Motor neuron (in vitro differentiated cells): Measurements from ENCODE around the gene MCM10. TPM values are rescaled to one million over a fixed set of nuclear protein-coding genes. Genes with fewer than 3 reads are reported as not detected.

Experiments
- ATAC-seq, 8 experiments: fragments of 200-7000 bp; cut with Tn5 transposase; replicated peaks in 6 of 8; 2 replicates each; pipeline ENCODE4 v1.8.0; 2021; ENCODE audit warnings: mild to moderate bottlenecking in 8 of 8, moderate library complexity in 8 of 8
- H3K27ac ChIP-seq, 2 donors: fragments of 250-450 bp; sonication (Bioruptor Pico); 2 replicates each; pipeline ENCODE4 v1.9.0; 2021; ENCODE audit warnings: antibody characterized with exemption in 2 of 2, mild to moderate bottlenecking in 2 of 2, moderate library complexity in 1 of 2
- H3K4me1 ChIP-seq, 2 donors: fragments of 250-450 bp; sonication (Bioruptor Pico); replicated peaks in 1 of 2; 2 replicates each; pipeline ENCODE4 v1.6.1; 2021; ENCODE audit warnings: antibody characterized with exemption in 2 of 2, mild to moderate bottlenecking in 2 of 2, moderate library complexity in 1 of 2
- H3K4me3 ChIP-seq, 5 donors: fragments of 250-450 bp; sonication (Bioruptor Pico); 2 replicates each; pipeline ENCODE4 v1.9.0; 2021; ENCODE audit warnings: antibody characterized with exemption in 5 of 5, mild to moderate bottlenecking in 5 of 5, moderate library complexity in 4 of 5
- WGBS, 10 experiments: fragments of 450-650 bp; shearing (Covaris generic); methylation state at CpG; one replicate each; pipeline ENCODE4 v1.0.0; 2022; 5-methylcytosine and 5-hydroxymethylcytosine counted together
- in situ Hi-C, 9 experiments: fragments of 400-800 bp; cut with MboI; loops; one replicate each; pipeline ENCODE4 v1.15.0; 2021; ENCODE audit warnings: low sequenced_read_pairs in 9 of 9, low pct_unique_long_range_greater_than_20kb in 2 of 9; ENCODE audit not compliant: unreplicated experiment in 9 of 9
- total RNA-seq, 8 experiments: library from RNA; unstranded; fragments of 300-600 nt; gene quantifications; 2 replicates each; pipeline versions ENCODE4 v1.2.3 to v1.2.4, GENCODE V29; 2022

The MCM10 gene
- total RNA-seq, 8 experiments from 2014 or later: 0.31 to 21.1 (median 1.1) TPM

DNA sequence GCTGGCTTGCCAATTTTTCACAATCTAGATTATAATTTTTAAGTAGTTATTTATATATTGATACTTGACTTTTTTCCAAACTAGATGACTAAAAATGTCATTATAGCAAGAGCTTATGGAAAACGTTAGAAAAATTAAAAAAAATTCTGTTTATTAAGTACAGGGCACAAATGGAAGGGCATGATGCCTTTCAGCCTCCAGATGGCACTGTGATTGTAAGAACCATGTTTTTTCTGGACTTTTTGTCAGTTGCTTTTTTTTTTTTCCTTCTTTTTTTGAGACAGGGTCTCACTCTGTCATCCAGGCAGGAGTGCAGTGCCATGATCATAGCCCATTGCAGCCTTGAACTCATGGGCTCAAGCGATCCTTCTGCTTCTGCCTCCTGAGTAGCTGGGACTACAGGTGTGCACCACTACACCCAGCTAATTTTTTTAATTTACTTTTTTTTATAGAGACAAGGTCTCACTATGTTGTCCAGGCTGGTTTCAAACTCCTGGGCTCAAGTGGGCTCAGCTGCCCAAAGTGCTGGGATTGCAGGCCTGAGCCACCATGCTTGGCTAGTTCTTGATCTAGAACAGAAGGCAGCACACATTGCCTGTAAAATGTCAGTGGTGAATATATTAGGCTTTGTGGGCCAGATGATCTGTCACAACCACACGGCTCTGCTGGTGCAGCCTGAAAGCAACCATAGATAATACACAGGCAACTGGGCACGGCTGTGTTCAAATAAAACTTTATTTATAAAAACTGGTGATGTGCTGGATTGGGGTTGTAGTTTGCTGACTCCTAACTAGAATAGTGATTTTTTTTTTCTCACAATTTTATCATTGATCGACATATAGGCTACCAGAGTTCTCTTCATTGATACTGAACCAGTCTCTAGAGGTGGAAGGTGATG is 45.4 kb downstream of the MCM10 start:
- Histone ChIP-seq H3K27ac (no peak overlapping the region), H3K4me3 (no peak overlapping the region), H3K4me1 (no peaks in the 10 kb centered on the region)
- in situ Hi-C loops: no loop called here
- no peak for ATAC-seq
- WGBS, 10 experiments: 0 to 100% (median 75%) methylated on average over 1 to 5 of the region's 5 CpGs; no CpG with 5 or more reads in 1 of the 10 experiments

DNA sequence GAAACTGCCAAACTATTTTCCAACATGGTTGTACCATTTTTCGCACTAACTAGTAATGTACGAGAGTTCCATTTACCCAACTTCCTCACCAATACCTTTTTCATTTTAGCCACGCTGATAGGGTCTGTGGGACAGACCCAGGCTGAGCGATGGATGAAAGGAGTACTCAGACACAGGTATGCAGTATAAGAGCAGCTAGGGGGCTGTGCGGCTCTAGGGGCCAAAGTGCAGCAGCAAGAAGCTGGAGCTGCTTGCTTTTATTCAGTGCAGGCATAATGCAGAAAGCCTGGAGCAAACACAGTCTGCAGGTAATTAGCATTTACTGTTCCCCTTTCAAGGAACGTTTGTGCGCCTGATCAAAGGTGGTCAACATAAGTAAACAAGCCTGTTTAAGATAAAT is 51.8 kb downstream of the MCM10 start:
- WGBS, 10 experiments: 58 to 100% (median 96%) methylated on average over 1 to 6 of the region's 7 CpGs; no CpG with 5 or more reads in 2 of the 10 experiments
- no peak for ATAC-seq
- Histone ChIP-seq H3K4me1 (no peaks in the 10 kb centered on the region), H3K4me3 (no peak overlapping the region), H3K27ac (no peak overlapping the region)
- in situ Hi-C loops: loop anchor here in 1 of 9 experiments (10.0 kb wide), 1 partner anchor 72 kb away; no protein-coding TSS in a partner anchor

DNA sequence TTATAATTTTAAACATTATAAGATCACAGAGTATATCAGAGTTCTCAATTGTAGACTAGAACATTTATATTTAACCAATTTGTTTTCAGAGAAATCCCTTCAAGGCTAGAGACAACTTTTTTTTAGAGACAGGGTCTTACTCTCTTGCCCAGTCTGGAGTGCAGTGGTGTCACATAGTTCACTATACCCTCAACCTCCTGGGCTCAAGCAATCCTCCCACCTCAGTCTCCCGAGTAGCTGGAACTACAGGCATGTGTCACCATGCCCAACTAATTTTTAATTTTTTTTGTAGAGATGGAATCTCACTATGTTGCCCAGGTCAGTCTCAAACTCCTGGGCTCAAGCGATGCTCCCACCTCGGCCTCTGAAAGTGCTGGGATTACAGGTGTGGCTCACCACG is 57.5 kb downstream of the MCM10 start:
- in situ Hi-C loops: loop anchor here in 1 of 9 experiments (10.0 kb wide), 1 partner anchor 66 kb away; no protein-coding TSS in a partner anchor
- no peak for ATAC-seq
- 80 to 100% (median 100%) methylated on average over 1 to 4 of the region's 4 CpGs; no CpG with 5 or more reads in 1 of the 10 experiments for WGBS, 10 experiments
- H3K4me3 ChIP-seq: no peak overlapping the region
- H3K27ac ChIP-seq: no peak overlapping the region
- H3K4me1 ChIP-seq: no peaks in the 10 kb centered on the region

DNA sequence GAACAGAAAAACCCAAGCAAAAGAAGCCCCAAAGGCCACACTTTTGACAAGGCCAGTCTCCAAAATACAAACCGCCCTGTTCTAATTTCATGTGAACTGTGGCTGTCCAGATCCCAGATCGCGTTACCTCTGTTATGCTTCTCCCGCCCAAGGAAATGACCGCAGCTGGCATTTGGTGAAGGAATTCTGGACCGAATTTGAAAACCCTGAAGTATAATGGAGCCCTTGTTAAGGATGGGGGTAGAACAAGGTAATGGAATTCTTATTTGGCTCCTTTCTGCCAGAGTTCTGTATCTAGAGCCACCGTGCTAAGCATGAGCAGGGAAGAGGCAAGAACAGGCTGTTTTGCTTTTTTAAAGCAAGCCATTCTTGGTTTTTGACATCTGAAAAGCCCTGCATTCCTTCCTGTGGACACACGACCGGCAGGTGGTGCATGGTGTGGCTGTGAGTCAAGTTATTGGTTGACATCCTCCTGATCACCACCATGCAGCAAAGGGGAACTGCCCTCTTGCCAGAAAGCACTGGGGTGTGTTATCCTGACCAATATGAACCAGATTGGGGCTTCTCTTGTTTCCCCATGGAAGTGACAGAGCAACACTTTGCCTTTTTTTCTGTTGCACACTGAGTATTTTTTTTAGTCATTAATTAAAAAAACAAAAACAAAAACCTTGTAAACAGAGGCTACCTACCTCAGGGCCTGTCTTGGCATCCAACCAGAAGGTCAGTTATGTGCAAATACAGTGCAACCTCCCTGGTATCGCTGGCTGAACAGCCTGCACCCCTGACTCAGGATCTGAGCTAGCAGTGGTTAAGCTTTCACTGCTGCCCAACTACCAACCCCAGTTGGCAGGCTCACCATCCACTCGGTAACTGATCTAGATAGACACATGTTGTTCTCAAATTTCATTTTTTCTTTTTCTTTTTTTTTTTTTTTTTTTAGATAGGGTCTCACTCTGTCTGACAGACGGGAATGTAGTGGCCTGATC is 58.6 kb downstream of the MCM10 start:
- in situ Hi-C loops: loop anchor here in 1 of 9 experiments (10.0 kb wide), 1 partner anchor 65 kb away; no protein-coding TSS in a partner anchor
- H3K4me1 ChIP-seq: no peaks in the 10 kb centered on the region
- WGBS, 10 experiments: 32 to 90% (median 66%) methylated on average over 2 to 12 of the region's 12 CpGs
- ATAC-seq: peak in 3 of 8 experiments; percentile 41 to 76 (median 50)
- H3K4me3 ChIP-seq: no peak overlapping the region
- no peak overlapping the region for H3K27ac ChIP-seq

DNA sequence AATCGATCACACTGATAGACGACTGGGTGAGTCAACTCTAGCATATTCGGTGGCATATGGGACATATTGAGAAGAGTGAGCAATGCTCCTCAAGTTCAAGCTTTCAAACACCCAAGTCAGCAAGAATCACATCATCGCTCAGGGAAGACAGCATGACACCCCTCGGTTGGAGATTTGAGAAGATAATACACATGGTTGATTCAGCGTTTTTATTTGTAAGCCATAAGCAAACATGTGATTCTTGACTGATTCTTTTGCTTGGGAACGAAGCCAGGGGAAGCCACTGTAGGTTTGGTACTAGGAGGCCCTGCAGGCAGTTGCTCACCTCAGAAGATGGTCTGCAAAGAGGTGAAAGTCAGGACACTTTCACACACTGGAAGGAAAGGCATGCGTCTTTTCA is 60.2 kb downstream of the MCM10 start:
- no peak overlapping the region for H3K4me3 ChIP-seq
- 60 to 100% (median 89%) methylated on average over 1 to 5 of the region's 8 CpGs; no CpG with 5 or more reads in 5 of the 10 experiments for WGBS, 10 experiments
- H3K4me1 ChIP-seq: no peaks in the 10 kb centered on the region
- in situ Hi-C loops: no loop called here
- no peak overlapping the region for H3K27ac ChIP-seq
- ATAC-seq: no peak

DNA sequence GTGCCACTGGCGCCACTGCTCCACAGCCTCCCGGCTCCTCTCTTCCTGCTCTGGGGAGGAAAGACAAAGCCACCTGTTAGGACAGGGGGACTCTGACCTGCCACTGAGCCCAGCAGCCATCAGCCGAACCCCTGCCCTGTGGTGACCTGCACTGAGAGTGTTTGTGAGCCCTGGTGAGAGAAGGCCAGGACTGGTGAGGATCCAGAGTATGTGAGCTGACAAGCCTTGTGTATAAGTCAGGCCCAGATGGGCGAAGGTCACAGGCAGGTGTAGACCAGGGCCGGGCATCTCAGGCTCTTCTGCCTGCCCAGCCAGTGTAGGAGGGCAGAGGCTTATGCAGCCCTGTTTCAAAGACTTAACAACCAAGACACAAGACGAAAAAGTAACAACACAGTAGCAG is 60.8 kb downstream of the MCM10 start:
- ATAC-seq: no peak
- no peak overlapping the region for H3K27ac ChIP-seq
- in situ Hi-C loops: no loop called here
- 67 to 100% (median 82%) methylated on average over 1 to 3 of the region's 6 CpGs; no CpG with 5 or more reads in 2 of the 10 experiments for WGBS, 10 experiments
- H3K4me3 ChIP-seq: no peak overlapping the region
- no peaks in the 10 kb centered on the region for H3K4me1 ChIP-seq

DNA sequence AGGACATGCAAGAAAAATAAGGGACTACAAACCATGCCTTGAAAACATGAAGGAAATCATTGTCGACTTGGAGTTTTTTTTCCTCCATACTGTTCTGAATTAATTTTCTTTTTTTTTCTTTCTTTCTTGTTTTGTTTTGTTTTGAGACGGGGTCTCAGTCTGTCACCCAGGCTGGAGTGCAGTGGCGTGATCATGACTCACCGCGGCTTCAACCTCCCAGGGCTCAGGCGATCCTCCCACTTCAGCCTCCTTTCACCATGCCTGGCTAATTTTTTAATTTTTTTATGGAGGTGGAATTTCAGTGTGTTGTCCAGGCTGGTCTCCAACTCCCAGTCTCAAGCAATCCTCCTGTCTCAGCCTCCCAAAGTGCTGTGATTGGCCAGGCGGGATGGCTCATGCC is 61.2 kb downstream of the MCM10 start:
- WGBS, 10 experiments: 67 to 100% (median 92%) methylated on average over 1 to 7 of the region's 7 CpGs; no CpG with 5 or more reads in 1 of the 10 experiments
- in situ Hi-C loops: no loop called here
- no peaks in the 10 kb centered on the region for H3K4me1 ChIP-seq
- no peak overlapping the region for H3K4me3 ChIP-seq
- H3K27ac ChIP-seq: no peak overlapping the region
- ATAC-seq: no peak

DNA sequence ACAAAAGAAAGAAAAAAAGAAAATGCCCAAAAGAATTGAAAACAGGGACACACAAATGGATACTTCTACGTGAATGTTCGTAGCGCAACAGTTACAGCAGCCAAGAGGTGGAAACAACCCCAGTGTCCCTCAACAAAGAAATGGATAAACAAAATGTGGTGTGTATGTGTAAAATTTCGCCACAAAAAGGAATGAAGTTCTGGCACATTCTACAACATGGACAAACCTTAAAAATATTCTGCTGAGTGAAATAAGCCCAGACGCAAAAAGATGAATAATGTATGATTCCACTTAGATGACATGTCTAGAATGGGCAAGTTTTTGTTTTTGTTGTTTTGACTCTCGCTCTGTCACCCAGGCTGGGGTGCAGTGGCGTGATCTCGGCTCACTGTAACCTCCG is 61.9 kb downstream of the MCM10 start:
- no peak overlapping the region for H3K27ac ChIP-seq
- H3K4me1 ChIP-seq: no peaks in the 10 kb centered on the region
- H3K4me3 ChIP-seq: no peak overlapping the region
- no peak for ATAC-seq
- in situ Hi-C loops: no loop called here
- WGBS, 10 experiments: 0 to 100% (median 86%) methylated on average over 1 to 7 of the region's 9 CpGs

DNA sequence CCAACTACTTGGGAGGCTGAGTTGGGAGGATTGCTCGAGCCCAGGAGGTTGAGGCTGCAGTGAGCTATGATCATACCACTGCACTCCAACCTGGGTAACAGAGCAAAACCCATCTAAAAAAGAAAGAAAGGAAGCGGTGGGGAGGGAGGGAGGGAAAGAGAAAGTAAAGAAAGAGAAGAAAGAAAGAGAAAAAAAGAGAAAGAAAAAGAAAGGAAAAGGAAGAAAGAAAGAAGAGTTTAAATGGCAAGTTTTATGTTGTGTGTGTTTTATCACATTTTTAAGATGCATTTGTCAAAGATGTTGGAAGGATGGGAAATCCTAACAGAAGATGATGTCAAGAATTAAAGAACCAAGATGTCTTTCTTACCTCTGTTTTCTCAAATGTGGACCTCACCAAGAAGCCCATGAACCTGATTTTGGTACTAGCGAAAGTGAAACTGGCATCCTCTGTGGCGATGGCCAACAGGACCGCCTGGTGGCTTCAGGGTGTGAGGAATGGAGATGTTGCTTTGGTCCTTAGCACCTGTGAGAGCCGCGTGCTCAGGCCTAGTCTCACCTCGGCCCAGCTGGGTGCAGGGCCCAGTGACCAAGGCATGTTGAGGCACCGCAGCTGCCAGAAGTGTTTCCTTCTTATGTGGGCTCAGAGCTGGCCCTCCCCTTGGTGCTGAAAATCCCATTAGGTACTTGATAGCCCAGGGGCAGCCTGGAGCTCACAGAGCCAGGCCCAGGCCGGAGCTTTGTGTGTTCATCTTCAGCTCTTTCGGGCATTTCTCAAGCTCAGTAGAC is 63.0 kb downstream of the MCM10 start:
- ATAC-seq: no peak
- 39 to 85% (median 67%) methylated on average over 2 to 6 of the region's 11 CpGs; no CpG with 5 or more reads in 2 of the 10 experiments for WGBS, 10 experiments
- Histone ChIP-seq H3K4me3 (no peak overlapping the region), H3K4me1 (no peaks in the 10 kb centered on the region), H3K27ac (no peak overlapping the region)
- in situ Hi-C loops: no loop called here

DNA sequence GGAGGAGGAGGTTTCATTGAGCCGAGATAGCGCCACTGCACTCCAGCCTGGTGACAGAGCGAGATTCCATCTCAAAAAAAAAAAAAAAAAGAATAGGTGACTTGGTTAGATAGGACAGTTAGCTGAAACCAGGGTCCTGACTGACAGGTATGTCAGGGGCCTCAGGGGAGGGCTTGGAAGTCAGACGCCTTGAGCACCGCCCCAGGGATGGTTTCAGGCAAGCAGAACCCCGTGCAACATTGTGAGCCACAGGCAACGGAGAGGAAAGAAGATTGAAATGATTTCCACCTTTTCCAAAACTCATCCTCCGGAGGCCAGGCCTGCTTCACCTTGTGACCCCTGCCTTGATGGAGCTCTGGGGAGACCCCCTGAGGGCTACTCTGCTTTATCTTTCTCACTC is 64.2 kb downstream of the MCM10 start:
- in situ Hi-C loops: no loop called here
- Histone ChIP-seq H3K27ac (no peak overlapping the region), H3K4me1 (no peaks in the 10 kb centered on the region), H3K4me3 (no peak overlapping the region)
- 68 to 100% (median 87%) methylated on average over 2 to 4 of the region's 8 CpGs; no CpG with 5 or more reads in 6 of the 10 experiments for WGBS, 10 experiments
- ATAC-seq: no peak

DNA sequence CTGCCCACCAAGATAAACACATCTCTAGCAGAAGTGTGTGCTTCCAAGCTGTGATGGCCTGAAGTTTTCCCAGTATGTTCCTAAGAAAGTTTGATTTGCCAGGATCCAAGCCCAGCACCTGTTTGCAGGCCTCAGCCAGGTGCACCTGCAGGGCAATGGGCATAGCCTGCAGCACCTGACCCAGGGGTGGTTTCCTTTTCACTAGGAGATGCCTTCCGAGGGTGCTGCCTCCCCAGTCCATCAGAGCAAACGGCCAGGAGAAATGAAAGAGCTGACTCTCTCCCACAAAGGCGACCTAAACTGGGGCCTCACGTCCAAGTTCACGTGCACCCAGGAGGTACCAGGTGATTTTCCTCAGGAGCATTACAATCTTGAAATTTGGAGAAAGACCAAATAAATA is 65.7 kb downstream of the MCM10 start:
- Histone ChIP-seq H3K27ac (no peak overlapping the region), H3K4me1 (no peaks in the 10 kb centered on the region), H3K4me3 (no peak overlapping the region)
- ATAC-seq: no peak
- 60 to 86% (median 67%) methylated on average over 2 to 5 of the region's 5 CpGs; no CpG with 5 or more reads in 7 of the 10 experiments for WGBS, 10 experiments
- in situ Hi-C loops: no loop called here

DNA sequence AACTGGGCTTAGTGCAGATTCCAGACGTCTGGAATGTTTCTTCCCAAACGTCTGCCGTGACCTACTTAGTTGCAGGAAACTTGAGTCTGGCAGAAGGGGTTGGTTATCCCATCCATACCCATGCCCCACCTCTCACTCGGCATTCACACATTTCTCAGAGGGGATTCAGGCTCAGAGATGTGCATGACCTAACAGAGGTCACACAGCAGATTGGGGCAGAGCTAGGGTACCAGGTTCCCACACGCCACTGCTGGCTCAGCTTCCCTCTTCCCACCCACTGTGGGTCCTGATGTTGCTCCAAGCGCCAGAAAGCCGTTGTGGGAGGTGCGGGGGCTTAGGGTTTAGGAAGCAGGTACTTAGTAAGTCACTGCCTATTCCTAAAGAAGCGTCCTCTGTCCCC is 69.8 kb downstream of the MCM10 start:
- H3K27ac ChIP-seq: no peak overlapping the region
- WGBS, 10 experiments: 25 to 100% (median 80%) methylated on average over 1 to 6 of the region's 9 CpGs; no CpG with 5 or more reads in 3 of the 10 experiments
- in situ Hi-C loops: no loop called here
- no peak overlapping the region for H3K4me3 ChIP-seq
- no peaks in the 10 kb centered on the region for H3K4me1 ChIP-seq
- no peak for ATAC-seq
